Activated CD8-positive, alpha-beta T cell treated with anti-CD3 and anti-CD28 coated beads, Interleukin-2, amount 10 ng/mL, durations not matched to agents 7 days and 5 days (primary cell): Measurements from ENCODE around the gene CST5. TPM values are rescaled to one million over a fixed set of nuclear protein-coding genes. Genes with fewer than 3 reads are reported as not detected.
"Not testable (repeated sequence)": the region's sequence is repeated elsewhere in the genome, so short reads cannot be mapped to it uniquely, and the experiment has no call there.

Source experiments
- ATAC-seq: fragments of 150-1000 bp; cut with Tn5 transposase; one replicate; pipeline ENCODE4 v1.10.0; 2021; ENCODE audit warnings: moderate library complexity
- CTCF ChIA-PET: fragments of 350-600 bp; sonication (Branson Sonifier 250); formaldehyde crosslinking; loops from one replicate; lab custom pipeline; 2021; ENCODE audit warnings: antibody characterized with exemption; lab: Charles Lee
- POLR2A ChIA-PET: fragments of 350-600 bp; sonication (Branson Sonifier 250); formaldehyde crosslinking; loops from one replicate; lab custom pipeline; 2021; ENCODE audit warnings: antibody characterized with exemption; lab: Charles Lee
- DNase-seq: peaks from one replicate; pipeline ENCODE4 v3.0.0-alpha.2; 2020
- H3K27ac Mint-ChIP-seq: one replicate; pipeline ENCODE4 v1.8.0; 2021; ENCODE audit warnings: mild to moderate bottlenecking, mixed read lengths
- H3K27me3 Mint-ChIP-seq: one replicate; pipeline ENCODE4 v1.8.0; 2021; ENCODE audit warnings: low read depth, mixed read lengths
- H3K36me3 Mint-ChIP-seq: one replicate; pipeline ENCODE4 v1.8.0; 2021; ENCODE audit warnings: low read depth, mixed read lengths
- H3K4me1 Mint-ChIP-seq: one replicate; pipeline ENCODE4 v1.8.0; 2021; ENCODE audit warnings: low read depth, mixed read lengths
- H3K4me3 Mint-ChIP-seq: one replicate; pipeline ENCODE4 v1.8.0; 2021; ENCODE audit warnings: mild to moderate bottlenecking, mixed read lengths
- H3K9me3 Mint-ChIP-seq: one replicate; pipeline ENCODE4 v1.8.0; 2022; ENCODE audit warnings: mixed read lengths; ENCODE audit not compliant: insufficient read depth
- total RNA-seq, 2 experiments: library from RNA; stranded (reverse); gene quantifications; one replicate each; pipeline ENCODE4 v1.2.3, GENCODE V29; 2021

Gene CST5
- total RNA-seq, 2 experiments from 2014 or later = not detected

DNA sequence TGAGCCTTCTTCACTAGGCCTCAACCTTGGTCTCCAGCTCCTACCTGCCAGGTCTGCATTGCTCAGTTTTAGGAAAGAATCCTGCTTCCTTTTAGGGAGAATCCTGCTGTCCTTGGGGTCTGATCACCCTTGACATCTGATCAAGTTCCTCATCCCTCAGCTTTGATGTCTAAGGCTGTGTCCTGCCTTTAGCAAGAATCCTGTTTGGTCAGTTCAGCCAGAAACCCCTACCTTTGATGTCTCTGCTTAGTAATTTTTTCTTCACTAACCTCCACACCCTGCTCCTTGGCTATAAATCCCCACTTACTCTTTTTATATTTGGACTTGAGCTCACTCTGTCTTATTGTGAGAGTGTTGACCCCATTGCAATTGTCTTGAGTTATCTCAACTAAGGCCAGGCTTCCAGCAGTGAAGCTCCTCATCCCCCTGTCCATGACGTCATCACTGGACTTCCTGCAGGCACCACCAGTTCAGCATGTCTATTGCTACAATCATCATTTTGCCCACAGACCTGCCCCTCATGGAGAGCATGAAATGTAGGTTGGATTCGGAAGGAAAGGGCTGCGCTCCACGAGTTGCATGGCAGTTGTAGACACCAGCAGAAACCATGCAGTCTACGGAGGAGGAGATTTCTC is 4.7 kb upstream of the CST5 start:
- Mint-ChIP-seq H3K36me3 (no peaks in the 10 kb centered on the region), H3K9me3 (no peaks in the 10 kb centered on the region), H3K27me3 (no peaks in the 10 kb centered on the region), H3K27ac (no peak overlapping the region), H3K4me3 (no peak overlapping the region), H3K4me1 (no peaks in the 10 kb centered on the region)
- ATAC-seq (no peak), DNase-seq (no peak)
- ChIA-PET POLR2A (no interaction called here), CTCF (interaction anchor here (1.2 kb wide), 1 partner anchor 53 kb away, joined by 3 read pairs; no protein-coding TSS in a partner anchor)

GRCh38 chr20:23881371-23881770 is 1.8 kb upstream of the CST5 start:
- no peaks in the 10 kb centered on the region for H3K4me1 Mint-ChIP-seq
- no peaks in the 10 kb centered on the region for H3K9me3 Mint-ChIP-seq
- ATAC-seq (no peak), DNase-seq (no peak)
- H3K27ac Mint-ChIP-seq = no peak overlapping the region
- POLR2A ChIA-PET = no interaction called here
- H3K4me3 Mint-ChIP-seq = no peak overlapping the region
- no peaks in the 10 kb centered on the region for H3K27me3 Mint-ChIP-seq
- no peaks in the 10 kb centered on the region for H3K36me3 Mint-ChIP-seq
- CTCF ChIA-PET = no interaction called here

DNA sequence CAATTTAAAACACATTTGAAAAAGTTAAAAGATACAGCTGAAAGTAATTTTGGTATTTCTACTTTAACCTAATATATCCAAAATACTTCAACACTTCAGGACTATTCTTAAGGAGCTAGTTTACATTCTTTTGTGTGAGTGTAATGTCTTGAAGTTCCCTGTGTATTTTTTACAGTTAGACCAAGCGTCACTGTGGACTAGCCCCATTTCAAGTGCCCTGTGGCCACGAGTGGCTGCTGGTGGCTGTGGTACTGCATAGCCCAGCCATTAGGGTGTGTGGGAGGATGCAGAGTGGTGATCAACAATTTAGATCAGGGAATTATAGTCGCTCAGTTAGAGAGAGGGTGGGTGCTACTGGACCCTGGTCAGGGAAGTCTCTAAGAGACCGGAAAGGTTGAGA is 869 bp upstream of the CST5 start:
- ChIA-PET POLR2A (no interaction called here), CTCF (no interaction called here)
- ATAC-seq (no peak), DNase-seq (no peak)
- Mint-ChIP-seq H3K36me3 (no peaks in the 10 kb centered on the region), H3K4me3 (no peak overlapping the region), H3K27ac (no peak overlapping the region), H3K9me3 (no peaks in the 10 kb centered on the region), H3K4me1 (no peaks in the 10 kb centered on the region), H3K27me3 (no peaks in the 10 kb centered on the region)

GRCh38 chr20:23879811-23880374 is 345 bp upstream of the CST5 start:
- CTCF ChIA-PET = no interaction called here
- POLR2A ChIA-PET = no interaction called here

GRCh38 chr20:23878787-23879186 is 761 bp downstream of the CST5 start:
- ChIA-PET CTCF (no interaction called here), POLR2A (no interaction called here)
- H3K27ac Mint-ChIP-seq = no peak overlapping the region
- ATAC-seq = no peak
- no peaks in the 10 kb centered on the region for H3K9me3 Mint-ChIP-seq
- no peak for DNase-seq
- no peak overlapping the region for H3K4me3 Mint-ChIP-seq
- no peaks in the 10 kb centered on the region for H3K27me3 Mint-ChIP-seq
- H3K4me1 Mint-ChIP-seq = peaks cover 2% of the 10 kb centered on the region
- H3K36me3 Mint-ChIP-seq = no peaks in the 10 kb centered on the region

More at GRCh38 chr20:23879811-23880374, 345 bp upstream of the CST5 start:
- Mint-ChIP-seq H3K4me1 (no peaks in the 10 kb centered on the region), H3K36me3 (no peaks in the 10 kb centered on the region), H3K9me3 (no peaks in the 10 kb centered on the region), H3K27ac (no peak overlapping the region), H3K4me3 (no peak overlapping the region), H3K27me3 (no peaks in the 10 kb centered on the region)
- DNase-seq = no peak
- ATAC-seq = no peak

GRCh38 chr20:23878016-23878542 is 1.5 kb downstream of the CST5 start:
- H3K4me1 Mint-ChIP-seq, H3K9me3 Mint-ChIP-seq, CTCF ChIA-PET, H3K4me3 Mint-ChIP-seq, DNase-seq, H3K36me3 Mint-ChIP-seq, ATAC-seq, POLR2A ChIA-PET, H3K27ac Mint-ChIP-seq, H3K27me3 Mint-ChIP-seq: not testable (repeated sequence)

- Mint-ChIP-seq H3K4me3 (no peak overlapping the region), H3K27me3 (peaks cover 3% of the 10 kb centered on the region), H3K36me3 (no peaks in the 10 kb centered on the region), H3K4me1 (peaks cover 2% of the 10 kb centered on the region), H3K9me3 (no peaks in the 10 kb centered on the region), H3K27ac (no peak overlapping the region)
- POLR2A ChIA-PET = no interaction called here
- DNase-seq (no peak), ATAC-seq (no peak)
- CTCF ChIA-PET = no interaction called here
These were observed 2.0 kb downstream of the CST5 start for GRCh38 chr20:23877524-23877923.

GRCh38 chr20:23875606-23876237 is 3.8 kb downstream of the CST5 start:
- POLR2A ChIA-PET = no interaction called here
- DNase-seq (no peak), ATAC-seq (no peak)
- Mint-ChIP-seq H3K36me3 (no peaks in the 10 kb centered on the region), H3K4me1 (peaks cover 2% of the 10 kb centered on the region), H3K27ac (no peak overlapping the region), H3K9me3 (no peaks in the 10 kb centered on the region), H3K4me3 (no peak overlapping the region), H3K27me3 (peaks cover 4% of the 10 kb centered on the region)
- CTCF ChIA-PET = no interaction called here

DNA sequence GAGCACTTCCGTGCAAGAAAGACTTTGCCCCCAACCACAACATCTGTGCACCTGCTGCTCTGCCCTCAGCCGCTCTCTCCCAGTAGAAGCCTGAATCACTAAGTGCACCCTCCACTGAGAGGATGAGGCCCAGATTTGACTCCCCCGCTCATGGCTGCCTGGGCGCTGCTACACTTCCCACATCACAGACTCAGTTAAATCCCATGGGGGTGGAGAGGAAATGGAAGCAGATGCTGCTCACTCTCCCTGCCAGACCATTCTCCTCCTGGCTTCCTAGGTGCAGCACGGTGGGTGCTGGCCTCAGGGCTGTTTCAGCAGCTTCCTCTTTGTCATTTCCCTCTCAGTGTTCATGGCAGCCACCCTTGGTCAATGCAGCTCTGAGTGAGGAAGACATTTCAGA is 4.8 kb downstream of the CST5 start:
- Mint-ChIP-seq H3K4me1 (peaks cover 2% of the 10 kb centered on the region), H3K27ac (no peak overlapping the region), H3K36me3 (no peaks in the 10 kb centered on the region), H3K27me3 (peaks cover 4% of the 10 kb centered on the region), H3K9me3 (no peaks in the 10 kb centered on the region), H3K4me3 (no peak overlapping the region)
- ChIA-PET CTCF (no interaction called here), POLR2A (no interaction called here)
- ATAC-seq (no peak), DNase-seq (no peak)

DNA sequence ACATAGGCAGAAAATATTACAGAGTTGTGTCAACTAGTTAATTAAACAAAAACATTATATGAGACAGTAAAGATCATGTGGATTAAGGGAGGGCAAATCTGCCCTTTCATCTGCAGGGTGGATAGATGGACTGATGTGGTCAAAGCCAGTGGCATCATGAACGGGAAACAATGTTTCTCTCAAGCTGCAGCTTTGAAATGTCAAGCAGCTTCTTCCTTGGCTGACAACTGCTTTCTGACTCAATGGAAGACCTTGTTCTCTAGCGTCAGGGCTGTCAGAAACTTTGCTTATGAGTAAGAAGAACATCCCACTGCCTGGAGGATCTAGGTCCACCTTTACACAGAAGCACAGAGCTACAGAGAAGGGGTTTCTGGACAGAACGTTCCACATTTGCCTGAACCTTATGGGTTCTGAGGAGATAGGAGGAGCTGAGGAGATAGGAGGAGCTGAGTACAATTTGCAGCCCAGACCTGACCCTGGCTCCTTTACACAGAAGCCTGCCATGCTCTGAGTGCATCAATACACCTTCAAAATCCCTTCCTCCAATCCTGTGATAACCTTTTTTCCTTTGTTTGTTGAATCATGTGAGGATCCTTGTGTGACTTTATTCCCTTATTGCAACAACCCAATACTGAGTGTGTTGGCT is 6.1 kb downstream of the CST5 start:
- no peak overlapping the region for H3K27ac Mint-ChIP-seq
- no peaks in the 10 kb centered on the region for H3K9me3 Mint-ChIP-seq
- ATAC-seq (no peak), DNase-seq (no peak)
- no peak overlapping the region for H3K4me3 Mint-ChIP-seq
- CTCF ChIA-PET = interaction anchor here (1.3 kb wide), 1 partner anchor 64 kb away, joined by 3 read pairs; no protein-coding TSS in a partner anchor
- peaks cover 6% of the 10 kb centered on the region for H3K27me3 Mint-ChIP-seq
- POLR2A ChIA-PET = no interaction called here
- no peaks in the 10 kb centered on the region for H3K36me3 Mint-ChIP-seq
- H3K4me1 Mint-ChIP-seq = peaks cover 2% of the 10 kb centered on the region

GRCh38 chr20:23872065-23872464 is 7.5 kb downstream of the CST5 start:
- H3K9me3 Mint-ChIP-seq = no peaks in the 10 kb centered on the region
- CTCF ChIA-PET = no interaction called here
- H3K27ac Mint-ChIP-seq = no peak overlapping the region
- H3K27me3 Mint-ChIP-seq = peaks cover 14% of the 10 kb centered on the region
- POLR2A ChIA-PET = no interaction called here
- DNase-seq (no peak), ATAC-seq (no peak)
- H3K4me3 Mint-ChIP-seq = no peak overlapping the region
- peaks cover 2% of the 10 kb centered on the region for H3K4me1 Mint-ChIP-seq
- H3K36me3 Mint-ChIP-seq = no peaks in the 10 kb centered on the region

DNA sequence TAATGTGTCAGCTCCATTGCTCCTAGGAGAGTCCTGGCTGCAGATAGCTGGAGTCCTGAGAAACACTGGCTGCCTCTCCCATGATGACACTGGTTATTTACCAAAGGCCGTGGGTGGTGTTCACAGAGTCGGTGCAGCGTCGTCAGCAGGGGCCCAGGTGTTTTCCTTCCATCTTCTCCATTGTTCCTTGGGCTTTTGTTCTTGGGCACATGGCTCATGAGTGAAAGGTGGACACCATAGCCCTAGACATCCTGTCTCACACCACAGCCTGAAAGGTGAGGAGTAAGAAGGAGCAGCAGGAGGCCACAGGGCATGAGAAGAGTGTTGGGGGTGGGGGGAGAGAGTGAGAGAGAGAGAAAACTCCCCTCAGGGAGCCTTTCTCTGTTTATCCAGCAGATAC is 9.1 kb downstream of the CST5 start:
- Mint-ChIP-seq H3K27ac (no peak overlapping the region), H3K9me3 (no peaks in the 10 kb centered on the region), H3K27me3 (peaks cover 19% of the 10 kb centered on the region), H3K4me3 (no peak overlapping the region), H3K4me1 (peaks cover 2% of the 10 kb centered on the region), H3K36me3 (no peaks in the 10 kb centered on the region)
- POLR2A ChIA-PET = no interaction called here
- CTCF ChIA-PET = no interaction called here
- ATAC-seq (no peak), DNase-seq (no peak)
